Esophagus muscularis mucosa (tissue), 4 donors: ENCODE data around the gene BCAT1. TPM values are rescaled to one million over a fixed set of nuclear protein-coding genes. Genes with fewer than 3 reads are reported as not detected.

Experiments
- DNase-seq: peaks from one replicate; pipeline ENCODE4 v3.0.0-alpha.2; 2017; ENCODE audit errors: extremely low spot score
- H3K27ac ChIP-seq, 4 donors: fragments of 200-600 bp; sonication (generic); replicated peaks in 1 of 4; 1 replicate in 3 of 4; 2 replicates in 1 of 4; pipeline ENCODE4 v1.5.1; 2016 to 2019; ENCODE audit warnings: mild to moderate bottlenecking in 1 of 4
- H3K27me3 ChIP-seq, 4 donors: fragments of 200-600 bp; sonication (generic); one replicate each; pipeline versions ENCODE4 v1.5.1 to v1.6.0; 2016 to 2019
- H3K36me3 ChIP-seq, 4 donors: fragments of 200-600 bp; sonication (generic); one replicate each; pipeline ENCODE4 v1.5.1; 2016 to 2019
- H3K4me1 ChIP-seq, 4 donors: fragments of 200-600 bp; sonication (generic); one replicate each; pipeline ENCODE4 v1.5.1; 2016 to 2019
- H3K4me3 ChIP-seq, 4 donors: fragments of 200-600 bp; sonication (generic); 1 replicate in 2 of 4; 2 replicates in 2 of 4; pipeline ENCODE4 v1.5.1; 2016 to 2019; ENCODE audit warnings: mild to moderate bottlenecking in 4 of 4, moderate library complexity in 1 of 4
- H3K9me3 ChIP-seq, 4 donors: fragments of 200-600 bp; sonication (generic); 1 replicate in 3 of 4; 2 replicates in 1 of 4; pipeline ENCODE4 v1.5.1; 2016 to 2019
- CTCF ChIP-seq, 3 experiments: fragments of 200-600 bp in 2 of 3; fragments of 450-650 bp in 1 of 3; sonication (generic) in 2 of 3; IDR thresholded peaks; one replicate each; pipeline ENCODE4 v1.5.1; 2017 to 2019; ENCODE audit warnings: antibody characterized with exemption in 3 of 3, mild to moderate bottlenecking in 2 of 3, moderate library complexity in 1 of 3
- EP300 ChIP-seq: sonication (generic); formaldehyde crosslinking; IDR thresholded peaks from one replicate; pipeline ENCODE4 v1.6.1; 2017; ENCODE audit warnings: antibody characterized with exemption
- POLR2A ChIP-seq: fragments of 450-650 bp; IDR thresholded peaks from one replicate; pipeline ENCODE4 v1.6.1; 2017; ENCODE audit warnings: antibody characterized with exemption, moderate library complexity, mild to moderate bottlenecking, low read depth
- POLR2AphosphoS5 ChIP-seq, 2 donors: sonication (generic); formaldehyde crosslinking; IDR thresholded peaks; one replicate each; pipeline ENCODE4 v1.6.1; 2017; ENCODE audit warnings: antibody characterized with exemption in 2 of 2
- WGBS: methylation state at CpG from one replicate; pipeline ENCODE4 v1.1.5; 2018; 5-methylcytosine and 5-hydroxymethylcytosine counted together
- intact Hi-C: fragments of 100-400 bp; cut with DNase I; formaldehyde crosslinking; loops from one replicate; pipeline ENCODE4 v1.15.1; 2023
- total RNA-seq, 4 donors: library from RNA; depleted of rRNA; stranded (reverse); fragments of >200 nt; gene quantifications; one replicate each; pipeline versions ENCODE4 v1.1.0 to v1.2.1, GENCODE V29; 2016

Gene BCAT1
- total RNA-seq, 4 donors from 2014 or later, result 9.1 to 23.4 (median 14.7) TPM

DNA sequence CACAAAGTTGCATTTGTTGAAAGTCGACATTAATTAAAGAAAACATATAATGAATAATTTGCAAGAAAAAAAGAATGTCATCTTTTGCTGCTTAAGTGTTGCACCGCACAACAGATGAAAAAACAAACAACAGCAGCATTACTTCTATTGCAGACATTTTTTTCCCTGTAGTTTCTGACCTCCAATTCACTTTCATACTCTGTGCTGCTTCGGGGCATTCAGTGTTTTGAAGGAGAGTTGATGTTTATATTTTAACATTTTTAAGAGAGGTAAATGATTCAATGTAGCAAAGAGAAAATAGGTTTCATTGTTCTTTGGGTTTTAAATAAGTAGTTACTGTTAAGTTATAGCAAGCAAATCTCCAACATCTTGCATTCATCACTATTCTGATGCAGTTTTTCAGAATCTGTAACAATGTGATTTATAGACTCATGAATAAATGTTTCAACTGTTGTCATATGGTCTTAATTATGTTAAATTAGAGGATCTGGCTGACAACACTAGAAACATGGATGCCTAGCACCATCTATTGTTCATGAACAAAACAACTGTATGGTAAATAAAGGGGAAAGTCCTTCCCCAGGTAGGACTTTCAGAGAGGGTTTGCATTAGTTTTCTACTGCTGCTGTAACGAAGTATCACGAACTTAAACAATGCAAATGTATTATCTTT lies 168.1 kb downstream of the BCAT1 start:
- intact Hi-C loops, result no loop called here

DNA sequence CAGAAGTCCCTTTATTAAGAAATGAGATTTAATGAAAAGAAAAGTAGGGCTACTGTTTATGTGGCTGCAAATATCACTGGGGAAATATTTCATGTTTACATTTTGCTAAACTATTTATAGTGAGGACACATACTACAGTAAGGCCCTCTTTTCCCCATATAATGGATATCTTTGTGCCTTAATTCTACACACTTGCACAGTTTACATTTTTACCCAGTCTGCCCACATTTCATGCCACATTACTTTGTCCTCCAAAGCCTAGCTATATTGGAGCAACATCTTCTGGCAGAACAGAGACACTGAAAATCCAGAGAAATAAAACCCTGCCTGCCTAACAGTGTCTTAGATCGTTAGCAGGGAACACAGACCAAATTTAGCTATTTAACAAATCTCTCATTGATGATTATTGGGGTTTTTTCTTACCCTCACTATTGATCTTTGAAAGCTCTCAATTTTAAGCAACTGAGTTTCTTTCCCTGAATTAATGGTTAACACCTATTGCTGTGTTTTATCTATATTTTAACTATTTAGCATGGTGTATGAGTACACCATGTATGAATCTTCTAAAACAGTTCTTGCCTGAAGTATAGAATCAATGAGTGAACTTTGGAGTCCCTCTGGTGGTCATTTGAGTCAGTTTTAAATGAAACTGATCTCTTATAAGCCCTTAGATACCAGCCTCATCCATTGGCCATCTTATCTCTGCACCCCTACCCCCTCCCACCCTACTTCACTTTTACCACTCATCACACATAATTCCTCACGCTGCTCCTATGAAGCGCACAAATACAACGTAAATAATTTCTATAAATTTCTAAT lies 170.2 kb downstream of the BCAT1 start:
- H3K27me3 ChIP-seq, result no peaks in the 10 kb centered on the region
- no peak overlapping the region for H3K27ac ChIP-seq
- H3K36me3 ChIP-seq, result no peaks in the 10 kb centered on the region
- intact Hi-C loops, result no loop called here
- TF ChIP-seq CTCF (IDR thresholded peaks at IDR 0.05), result peak in 2 of 3 experiments; percentile 8 to 20
- TF ChIP-seq POLR2AphosphoS5 (IDR thresholded peaks at IDR 0.05), result no peak
- H3K4me3 ChIP-seq, result no peak overlapping the region
- WGBS, result 63% methylated on average over 4 of the region's 4 CpGs
- peaks cover 0 to 16% (median 9%) of the 10 kb centered on the region in 4 donors for H3K4me1 ChIP-seq
- H3K9me3 ChIP-seq, result no peaks in the 10 kb centered on the region
- no peak for DNase-seq

More for the DNA sequence above, 168.1 kb downstream of the BCAT1 start:
- TF ChIP-seq POLR2AphosphoS5 (IDR thresholded peaks at IDR 0.05) (no peak), POLR2A (no peak), EP300 (no peak), CTCF (IDR thresholded peaks at IDR 0.05) (no peak)
- DNase-seq, result no peak
- no peak overlapping the region for H3K27ac ChIP-seq
- no peak overlapping the region for H3K4me3 ChIP-seq
- no peaks in the 10 kb centered on the region for H3K9me3 ChIP-seq
- no peaks in the 10 kb centered on the region for H3K36me3 ChIP-seq
- 65% methylated on average over 5 of the region's 5 CpGs for WGBS
- H3K27me3 ChIP-seq, result no peaks in the 10 kb centered on the region
- H3K4me1 ChIP-seq, result peaks cover 0 to 16% (median 9%) of the 10 kb centered on the region in 4 donors

- intact Hi-C loops, result no loop called here
- no peak overlapping the region for H3K27ac ChIP-seq
Measured at GRCh38 chr12:24777359-24777758, 171.5 kb downstream of the BCAT1 start.

GRCh38 chr12:24776861-24777260 lies 172.0 kb downstream of the BCAT1 start:
- H3K4me1 ChIP-seq, result peaks cover 0 to 16% (median 9%) of the 10 kb centered on the region in 4 donors
- H3K9me3 ChIP-seq, result no peaks in the 10 kb centered on the region
- H3K27me3 ChIP-seq, result no peaks in the 10 kb centered on the region
- no peak overlapping the region for H3K4me3 ChIP-seq
- intact Hi-C loops, result no loop called here
- TF ChIP-seq POLR2A (no peak), CTCF (IDR thresholded peaks at IDR 0.05) (no peak), POLR2AphosphoS5 (IDR thresholded peaks at IDR 0.05) (no peak), EP300 (no peak)
- WGBS, result 61% methylated on average over 2 of the region's 2 CpGs
- no peak overlapping the region for H3K27ac ChIP-seq
- DNase-seq, result no peak
- no peaks in the 10 kb centered on the region for H3K36me3 ChIP-seq

More at GRCh38 chr12:24777359-24777758, 171.5 kb downstream of the BCAT1 start:
- WGBS, result 72% methylated on average over 8 of the region's 8 CpGs
- H3K4me3 ChIP-seq, result no peak overlapping the region
- H3K27me3 ChIP-seq, result no peaks in the 10 kb centered on the region
- H3K36me3 ChIP-seq, result no peaks in the 10 kb centered on the region
- no peaks in the 10 kb centered on the region for H3K9me3 ChIP-seq
- peaks cover 0 to 16% (median 9%) of the 10 kb centered on the region in 4 donors for H3K4me1 ChIP-seq
- DNase-seq, result no peak
- TF ChIP-seq POLR2A (no peak), POLR2AphosphoS5 (IDR thresholded peaks at IDR 0.05) (no peak), EP300 (no peak), CTCF (IDR thresholded peaks at IDR 0.05) (no peak)
